HUES48 (cell line): ENCODE results near the gene GPR55.

Experiments used
- H3K27ac ChIP-seq: one replicate; pipeline ENCODE4 v1.7.0; 2013; ENCODE audit warnings: low read depth, low read length, inconsistent platforms
- H3K27me3 ChIP-seq: 2 replicates; pipeline ENCODE4 v1.6.1; 2013; ENCODE audit warnings: mild to moderate bottlenecking, low read length; ENCODE audit not compliant: control insufficient read depth, insufficient read depth
- H3K36me3 ChIP-seq: 2 replicates; pipeline ENCODE4 v1.6.1; 2013; ENCODE audit warnings: low read length; ENCODE audit not compliant: control insufficient read depth, insufficient read depth
- H3K4me1 ChIP-seq: 2 replicates; pipeline ENCODE4 v1.6.1; 2013; ENCODE audit warnings: mild to moderate bottlenecking, low read length; ENCODE audit not compliant: control insufficient read depth, insufficient read depth
- H3K4me3 ChIP-seq: 2 replicates; pipeline ENCODE4 v1.5.1; 2013; ENCODE audit warnings: mild to moderate bottlenecking, low read depth, low read length
- H3K9ac ChIP-seq: 2 replicates; pipeline ENCODE4 v1.6.1; 2013; ENCODE audit warnings: mild to moderate bottlenecking, low read depth, low read length, moderate library complexity
- H3K9me3 ChIP-seq: 2 replicates; pipeline ENCODE4 v1.6.1; 2013; ENCODE audit warnings: low read length; ENCODE audit not compliant: control insufficient read depth, insufficient read depth

GPR55 gene

DNA sequence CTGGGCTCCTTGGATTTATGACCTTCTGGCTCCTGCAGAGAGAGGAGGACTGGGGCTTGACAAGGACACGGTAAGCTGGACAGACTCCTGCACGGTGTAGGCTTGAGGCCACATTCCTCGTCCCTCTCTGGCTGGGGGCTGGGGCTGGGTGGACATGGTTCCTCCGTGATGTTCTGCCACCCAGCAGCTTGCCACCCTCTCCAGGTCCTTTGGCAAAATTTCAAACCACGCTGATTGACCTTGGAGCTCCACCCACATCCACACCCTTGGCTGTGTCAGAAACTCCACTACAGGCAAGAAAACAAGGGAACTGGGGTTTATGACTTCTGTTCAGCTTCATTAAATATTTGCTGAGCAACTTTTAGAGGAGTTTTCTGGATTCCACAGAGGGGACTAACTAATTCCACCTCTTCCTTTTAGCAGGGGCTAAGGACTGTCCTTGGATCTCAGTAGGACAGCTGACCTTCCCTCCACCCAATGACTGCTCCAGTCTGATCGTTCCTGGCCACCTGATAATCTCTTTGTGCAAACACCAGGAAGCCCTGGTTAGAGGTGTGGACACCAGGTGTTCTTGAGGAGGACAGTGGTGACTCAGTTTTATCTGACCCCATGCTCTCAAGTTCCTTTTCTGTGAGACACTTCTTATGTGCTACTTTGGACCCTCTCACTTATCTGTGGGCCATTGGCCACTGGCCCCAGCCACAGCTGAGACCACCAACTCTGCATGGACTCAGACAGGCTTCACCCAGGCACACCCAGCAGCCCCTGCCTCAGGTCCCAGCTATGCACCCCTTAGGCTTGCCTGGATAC lies 29.3 kb downstream of the GPR55 start:
- Histone ChIP-seq H3K27ac (no peak overlapping the region), H3K27me3 (no peaks in the 10 kb centered on the region; the same call in 1 of the 2 replicates), H3K9me3 (no peaks in the 10 kb centered on the region), H3K4me1 (peaks cover 17% of the 10 kb centered on the region; the same call in 1 of the 2 replicates), H3K9ac (no peak overlapping the region), H3K4me3 (no peak overlapping the region), H3K36me3 (no peaks in the 10 kb centered on the region)

GRCh38 chr2:230893841-230894781 lies 30.9 kb downstream of the GPR55 start:
- Histone ChIP-seq H3K36me3 (no peaks in the 10 kb centered on the region), H3K9me3 (no peaks in the 10 kb centered on the region), H3K27me3 (no peaks in the 10 kb centered on the region; the same call in 1 of the 2 replicates), H3K27ac (no peak overlapping the region), H3K4me3 (no peak overlapping the region), H3K9ac (no peak overlapping the region), H3K4me1 (peaks cover 11% of the 10 kb centered on the region; the same call in 1 of the 2 replicates)

- Histone ChIP-seq H3K9me3 (no peaks in the 10 kb centered on the region), H3K36me3 (no peaks in the 10 kb centered on the region), H3K9ac (no peak overlapping the region), H3K27ac (no peak overlapping the region), H3K27me3 (no peaks in the 10 kb centered on the region; the same call in 1 of the 2 replicates), H3K4me1 (peaks cover 6% of the 10 kb centered on the region; the same call in 1 of the 2 replicates), H3K4me3 (no peak overlapping the region)
These were observed 31.7 kb downstream of the GPR55 start for GRCh38 chr2:230893338-230893737.

DNA sequence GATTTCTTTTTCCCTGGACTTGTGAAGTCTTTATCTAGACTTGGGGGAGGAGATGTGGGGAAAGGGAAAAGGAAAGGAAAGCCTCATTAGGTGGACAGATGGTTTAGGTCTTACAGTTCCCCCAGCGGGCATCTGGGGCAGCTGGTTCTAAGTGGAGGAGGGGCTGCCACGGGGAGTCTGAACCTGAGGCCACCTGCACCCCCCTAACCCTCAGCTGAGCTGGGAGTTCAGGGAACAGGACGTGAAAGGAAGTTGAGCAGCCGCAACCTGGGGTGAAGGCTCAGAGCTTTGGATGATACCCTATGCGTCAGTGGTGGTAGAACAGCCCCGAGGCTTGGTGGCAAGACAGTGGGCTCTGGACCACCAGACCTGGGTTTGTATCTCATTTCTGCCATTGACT lies 33.5 kb downstream of the GPR55 start:
- Histone ChIP-seq H3K4me3 (no peak overlapping the region), H3K9ac (no peak overlapping the region), H3K36me3 (no peaks in the 10 kb centered on the region), H3K27ac (no peak overlapping the region), H3K9me3 (no peaks in the 10 kb centered on the region), H3K4me1 (peaks cover 9% of the 10 kb centered on the region; the same call in 1 of the 2 replicates), H3K27me3 (no peaks in the 10 kb centered on the region; the same call in 1 of the 2 replicates)

- Histone ChIP-seq H3K4me3 (no peak overlapping the region), H3K9me3 (no peaks in the 10 kb centered on the region), H3K36me3 (no peaks in the 10 kb centered on the region), H3K9ac (no peak overlapping the region), H3K27me3 (no peaks in the 10 kb centered on the region; the same call in 1 of the 2 replicates), H3K27ac (no peak overlapping the region), H3K4me1 (peaks cover 13% of the 10 kb centered on the region; the same call in 1 of the 2 replicates)
These were observed 34.0 kb downstream of the GPR55 start for GRCh38 chr2:230891064-230891463.

- Histone ChIP-seq H3K36me3 (no peaks in the 10 kb centered on the region), H3K4me1 (peaks cover 17% of the 10 kb centered on the region; the same call in 1 of the 2 replicates), H3K27me3 (no peaks in the 10 kb centered on the region; the same call in 1 of the 2 replicates), H3K27ac (no peak overlapping the region), H3K9ac (no peak overlapping the region), H3K9me3 (no peaks in the 10 kb centered on the region), H3K4me3 (no peak overlapping the region)
These were observed 34.4 kb downstream of the GPR55 start for GRCh38 chr2:230890646-230891045.

GRCh38 chr2:230889911-230890601 lies 35.0 kb downstream of the GPR55 start:
- H3K9ac ChIP-seq: no peak overlapping the region
- peaks cover 18% of the 10 kb centered on the region; the same call in 1 of the 2 replicates for H3K4me1 ChIP-seq
- H3K27me3 ChIP-seq: no peaks in the 10 kb centered on the region; the same call in 1 of the 2 replicates
- no peaks in the 10 kb centered on the region for H3K36me3 ChIP-seq
- H3K9me3 ChIP-seq: no peaks in the 10 kb centered on the region
- no peak overlapping the region for H3K27ac ChIP-seq
- no peak overlapping the region for H3K4me3 ChIP-seq

DNA sequence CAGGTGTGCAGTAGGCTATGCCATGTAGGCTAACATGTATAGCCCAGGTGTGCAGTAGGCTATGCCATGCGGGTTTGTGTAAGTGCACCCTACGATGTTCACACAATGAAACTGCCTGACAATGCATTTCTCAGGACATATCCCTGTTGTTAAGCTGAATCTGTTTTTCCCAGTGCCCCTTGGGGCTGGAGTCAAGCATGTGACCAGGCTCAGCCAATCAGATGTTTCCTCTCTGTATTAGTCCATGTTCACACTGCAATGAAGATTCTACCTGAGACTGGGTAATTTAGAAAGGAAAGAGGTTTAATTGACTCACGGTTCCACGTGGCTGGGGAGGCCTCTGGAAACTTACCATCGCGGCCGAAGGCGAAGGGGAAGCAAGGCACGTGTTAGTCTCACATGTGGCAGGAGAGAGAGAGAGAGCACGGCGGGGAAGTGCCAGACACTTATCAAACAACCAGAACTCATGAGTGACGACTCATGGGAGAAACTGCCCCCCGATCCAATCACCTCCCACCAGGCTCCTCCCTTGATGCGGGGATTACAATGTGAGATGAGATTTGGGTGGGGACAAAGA lies 36.1 kb downstream of the GPR55 start:
- Histone ChIP-seq H3K9me3 (no peaks in the 10 kb centered on the region), H3K27me3 (no peaks in the 10 kb centered on the region; the same call in 1 of the 2 replicates), H3K9ac (no peak overlapping the region), H3K36me3 (no peaks in the 10 kb centered on the region), H3K4me3 (no peak overlapping the region), H3K27ac (no peak overlapping the region), H3K4me1 (peaks cover 18% of the 10 kb centered on the region; the same call in 1 of the 2 replicates)

DNA sequence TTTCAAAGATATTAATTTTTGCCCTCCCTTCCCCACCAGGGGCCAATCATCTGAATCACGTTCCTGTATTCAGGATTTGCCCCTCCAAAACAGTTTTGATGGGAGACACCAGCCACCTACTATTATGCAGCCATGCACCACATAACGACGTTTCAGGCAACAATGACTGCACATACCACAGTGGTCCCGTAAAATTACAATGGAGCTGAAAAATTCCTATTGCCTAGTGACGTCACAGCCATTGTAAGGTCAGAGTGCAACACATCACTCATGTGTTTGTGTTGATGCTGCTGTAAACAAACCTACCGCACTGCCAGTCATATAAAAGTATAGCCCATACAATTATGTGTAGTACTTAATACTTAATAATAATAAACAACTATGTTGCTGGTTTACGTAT lies 37.7 kb downstream of the GPR55 start:
- Histone ChIP-seq H3K36me3 (no peaks in the 10 kb centered on the region), H3K27me3 (no peaks in the 10 kb centered on the region; the same call in 1 of the 2 replicates), H3K4me1 (peaks cover 12% of the 10 kb centered on the region; the same call in 1 of the 2 replicates), H3K9ac (no peak overlapping the region), H3K27ac (no peak overlapping the region), H3K4me3 (no peak overlapping the region), H3K9me3 (no peaks in the 10 kb centered on the region)

- Histone ChIP-seq H3K9me3 (no peaks in the 10 kb centered on the region), H3K4me3 (no peak overlapping the region), H3K27me3 (no peaks in the 10 kb centered on the region; the same call in 1 of the 2 replicates), H3K9ac (no peak overlapping the region), H3K27ac (no peak overlapping the region), H3K4me1 (peaks cover 12% of the 10 kb centered on the region; the same call in 1 of the 2 replicates), H3K36me3 (no peaks in the 10 kb centered on the region)
These were observed 38.4 kb downstream of the GPR55 start for GRCh38 chr2:230886671-230887071.
